Measurements from ENCODE around the gene PRKCZ. TPM values are rescaled to one million over a fixed set of nuclear protein-coding genes. Genes with fewer than 3 reads are reported as not detected.

Gene PRKCZ
- total and polyA plus RNA-seq, 9 donors, result 3.4 to 16.1 (median 5.8) TPM

- H3K27me3 ChIP-seq, result no peaks in the 10 kb centered on the region
- no peaks in the 10 kb centered on the region for H3K9me3 ChIP-seq
- TF ChIP-seq POLR2A (IDR thresholded peaks at IDR 0.05), result no peak
- no peak for TF ChIP-seq EP300 (IDR thresholded peaks at IDR 0.05)
- TF ChIP-seq CTCF (IDR thresholded peaks at IDR 0.05), result no peak
- no peak overlapping the region for H3K4me3 ChIP-seq
- 83 to 84% (median 84%) methylated on average over 19 of the region's 19 CpGs for WGBS, 3 donors
- H3K27ac ChIP-seq, result no peak overlapping the region
- no peak for DNase-seq
- intact Hi-C loops (cut with DNase I), result no loop called here
- no peaks in the 10 kb centered on the region for H3K4me1 ChIP-seq (ENCODE audit: insufficient read depth)
- H3K36me3 ChIP-seq, result no peaks in the 10 kb centered on the region
Observed at GRCh38 chr1:2105781-2106524, 55.7 kb downstream of the PRKCZ start.

- WGBS, 3 donors, result 69 to 81% (median 72%) methylated on average over 37 of the region's 37 CpGs
- no peaks in the 10 kb centered on the region for H3K9me3 ChIP-seq
- H3K4me3 ChIP-seq, result no peak overlapping the region
- no peaks in the 10 kb centered on the region for H3K4me1 ChIP-seq (ENCODE audit: insufficient read depth)
- intact Hi-C loops (cut with DNase I), result no loop called here
- DNase-seq, result no peak
- H3K27ac ChIP-seq, result no peak overlapping the region
- no peaks in the 10 kb centered on the region for H3K27me3 ChIP-seq
- TF ChIP-seq CTCF (IDR thresholded peaks at IDR 0.05) (no peak), EP300 (IDR thresholded peaks at IDR 0.05) (no peak), POLR2A (IDR thresholded peaks at IDR 0.05) (no peak)
- no peaks in the 10 kb centered on the region for H3K36me3 ChIP-seq
Observed at GRCh38 chr1:2106659-2107405, 56.6 kb downstream of the PRKCZ start.

GRCh38 chr1:2107586-2108212, 57.5 kb downstream of the PRKCZ start:
- H3K27me3 ChIP-seq, result no peaks in the 10 kb centered on the region
- intact Hi-C loops (cut with DNase I), result no loop called here
- no peak for DNase-seq

More at GRCh38 chr1:2107586-2108212, 57.5 kb downstream of the PRKCZ start:
- Histone ChIP-seq H3K4me3 (no peak overlapping the region), H3K36me3 (no peaks in the 10 kb centered on the region), H3K4me1 (ENCODE audit: insufficient read depth) (no peaks in the 10 kb centered on the region), H3K27ac (no peak overlapping the region), H3K9me3 (no peaks in the 10 kb centered on the region)
- TF ChIP-seq CTCF (IDR thresholded peaks at IDR 0.05) (no peak), POLR2A (IDR thresholded peaks at IDR 0.05) (no peak), EP300 (IDR thresholded peaks at IDR 0.05) (no peak)
- WGBS, 3 donors, result 83 to 87% (median 83%) methylated on average over 18 to 23 of the region's 23 CpGs
